Sigmoid colon (tissue), 4 donors: ENCODE data around the gene CNTLN.

Experiments
- CTCF ChIP-seq, 4 experiments: fragments of 450-650 bp in 3 of 4; fragments of 200-600 bp in 1 of 4; IDR thresholded peaks; one replicate each; pipeline ENCODE4 v1.5.1; 2016 to 2019; ENCODE audit warnings: antibody characterized with exemption in 4 of 4, mild to moderate bottlenecking in 3 of 4, moderate library complexity in 2 of 4
- EP300 ChIP-seq, 4 donors: sonication (generic); formaldehyde crosslinking; IDR thresholded peaks; one replicate each; pipeline ENCODE4 v1.6.1; 2017; ENCODE audit warnings: antibody characterized with exemption in 4 of 4
- POLR2A ChIP-seq, 2 donors: fragments of 450-650 bp; IDR thresholded peaks; one replicate each; pipeline ENCODE4 v1.6.1; 2016; ENCODE audit warnings: antibody characterized with exemption in 2 of 2, mild to moderate bottlenecking in 2 of 2, moderate library complexity in 2 of 2
- POLR2AphosphoS5 ChIP-seq, 4 donors: sonication (generic); formaldehyde crosslinking; IDR thresholded peaks; one replicate each; pipeline ENCODE4 v1.6.1; 2017; ENCODE audit warnings: antibody characterized with exemption in 4 of 4

GRCh38 chr9:17225407-17225806 is 90.6 kb downstream of the CNTLN start:
- TF ChIP-seq CTCF (IDR thresholded peaks at IDR 0.05) (no peak), POLR2A (IDR thresholded peaks at IDR 0.05) (no peak), EP300 (IDR thresholded peaks at IDR 0.05) (no peak), POLR2AphosphoS5 (IDR thresholded peaks at IDR 0.05) (no peak)
